Stimulated activated CD4-positive, alpha-beta T cell treated with anti-CD3 and anti-CD28 coated beads, Interleukin-2, amount 100 ng/mL, for 24 hours (primary cell): ENCODE measurements around the gene ARHGAP30.
A peak's percentile ranks its signal among the peaks of the same experiment; 100 is the strongest.
"Not testable (repeated sequence)": the region's sequence is repeated elsewhere in the genome, so short reads cannot be mapped to it uniquely, and the experiment has no call there.

Source experiments
- DNase-seq, 2 donors: peaks; one replicate each; pipeline ENCODE4 v3.0.0-alpha.2; 2020

ARHGAP30 gene

DNA sequence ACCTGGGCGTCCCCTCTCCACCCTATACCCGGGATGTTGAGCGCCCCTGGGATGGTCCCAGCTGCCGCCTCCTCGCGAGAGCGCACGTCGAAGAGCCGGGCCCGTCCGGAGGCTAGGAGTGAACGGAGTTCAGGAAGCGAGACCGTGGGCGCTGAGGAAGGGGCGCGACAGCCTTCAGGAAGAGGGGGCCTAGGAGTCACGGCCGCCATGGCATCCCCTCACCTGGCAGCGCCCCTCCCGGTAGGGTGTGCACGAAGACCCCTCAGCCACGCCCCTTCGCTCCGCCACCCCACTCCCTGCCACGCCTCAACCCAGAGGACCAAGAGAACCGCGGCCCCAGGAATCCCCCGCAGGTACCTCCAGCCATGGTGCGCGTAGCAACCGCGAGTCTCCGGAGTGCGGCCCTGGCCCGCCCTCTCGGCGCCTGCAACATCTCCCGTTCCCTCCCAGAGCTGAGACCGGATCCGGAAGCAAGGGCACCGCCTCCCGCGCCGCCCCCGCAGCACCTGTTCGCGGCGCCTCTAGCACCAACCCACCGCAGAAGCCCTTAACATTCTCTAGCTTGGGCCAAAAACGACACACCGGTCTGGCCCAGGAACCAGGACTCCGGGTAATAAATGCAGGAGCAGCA is 31.1 kb downstream of the ARHGAP30 start, which contains the start of gene TSTD1:
Gene TSTD1, minus strand, starts transcription at position 442 of the 631 bp plus-strand sequence. Its CDS starts 75 bp downstream, at position 367.
- DNase-seq, result peak; percentile 87 to 88

DNA sequence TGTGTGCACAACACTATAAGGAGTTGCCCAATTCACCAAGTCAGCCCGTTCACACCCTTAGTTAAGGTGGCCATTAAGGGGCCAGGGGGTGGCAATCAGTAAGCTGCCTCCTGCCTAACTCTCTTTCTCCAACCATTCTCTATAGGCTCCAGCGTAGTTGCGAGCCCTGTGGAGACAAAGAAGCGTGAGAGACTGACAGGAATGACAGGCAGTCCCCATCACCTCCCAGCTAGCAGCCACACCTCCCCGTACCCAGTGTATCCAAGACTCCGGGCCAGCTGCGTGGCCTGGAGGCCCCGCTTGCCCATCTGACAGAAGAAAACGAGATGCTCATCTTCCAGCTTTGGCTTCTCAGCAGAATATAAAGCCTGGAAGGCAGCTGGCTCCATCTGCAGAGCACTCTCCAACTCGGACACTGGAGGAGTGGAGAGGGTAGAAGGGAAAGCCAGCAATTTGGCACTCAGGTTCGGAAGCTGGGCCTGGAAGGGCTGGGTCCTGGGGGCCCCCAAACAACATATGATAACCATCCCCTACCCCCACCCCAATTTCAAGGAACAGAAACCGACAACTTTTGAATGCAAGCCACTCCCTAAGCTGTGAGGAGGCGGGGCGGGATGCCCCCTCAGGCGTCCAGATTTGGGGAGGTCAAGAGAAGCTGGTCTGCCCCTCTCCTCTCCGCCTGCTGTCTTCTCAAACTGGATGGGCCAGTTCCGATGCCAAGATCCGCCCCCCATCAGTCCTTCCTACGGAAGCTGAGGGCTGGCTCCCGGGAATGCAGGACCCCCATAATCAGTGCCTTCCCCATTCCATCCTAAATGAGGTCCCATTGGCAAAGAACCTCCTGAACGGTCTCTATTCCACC is 31.8 kb downstream of the ARHGAP30 start:
- DNase-seq, result no peak

GRCh38 chr1:161033751-161034150 is 35.9 kb downstream of the ARHGAP30 start:
- no peak for DNase-seq

DNA sequence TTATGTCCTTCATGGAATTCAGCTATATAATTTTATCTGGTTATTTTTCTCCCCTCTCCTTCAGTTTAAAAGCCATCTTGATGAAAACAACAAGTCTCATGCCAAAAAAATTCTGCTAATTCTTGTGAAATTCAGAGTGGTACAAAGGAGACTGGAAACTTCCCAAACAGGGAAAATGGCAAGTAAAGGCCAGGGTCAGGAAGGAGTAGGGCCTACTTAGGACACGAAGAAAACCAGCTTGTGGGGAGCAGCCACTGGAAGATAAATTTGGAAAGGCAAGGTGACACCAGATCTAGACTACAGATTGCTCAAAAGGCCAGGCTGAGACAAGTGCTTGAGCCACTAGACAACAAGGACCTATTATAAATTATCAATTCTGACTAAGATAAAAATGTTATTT is 37.3 kb downstream of the ARHGAP30 start:
- DNase-seq, result no peak

DNA sequence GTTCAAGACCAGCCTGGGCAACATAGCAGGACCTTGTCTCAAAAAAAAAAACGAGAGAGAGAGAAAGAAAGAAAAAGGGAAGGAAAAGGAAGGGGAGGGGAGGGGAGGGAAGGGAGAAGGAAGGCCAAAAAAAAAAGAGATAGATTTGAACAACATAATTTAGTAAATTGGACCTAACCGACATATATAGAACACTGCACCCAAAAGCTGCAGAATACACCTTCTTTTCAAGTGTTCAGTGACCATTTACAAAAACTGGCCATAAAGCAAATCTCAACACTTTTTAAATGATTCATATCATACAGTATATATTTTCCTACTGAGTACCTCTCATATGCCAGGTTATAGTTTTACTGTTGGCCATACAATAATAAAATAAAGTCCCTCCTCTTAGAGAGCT is 37.8 kb downstream of the ARHGAP30 start:
- DNase-seq, result no peak

DNA sequence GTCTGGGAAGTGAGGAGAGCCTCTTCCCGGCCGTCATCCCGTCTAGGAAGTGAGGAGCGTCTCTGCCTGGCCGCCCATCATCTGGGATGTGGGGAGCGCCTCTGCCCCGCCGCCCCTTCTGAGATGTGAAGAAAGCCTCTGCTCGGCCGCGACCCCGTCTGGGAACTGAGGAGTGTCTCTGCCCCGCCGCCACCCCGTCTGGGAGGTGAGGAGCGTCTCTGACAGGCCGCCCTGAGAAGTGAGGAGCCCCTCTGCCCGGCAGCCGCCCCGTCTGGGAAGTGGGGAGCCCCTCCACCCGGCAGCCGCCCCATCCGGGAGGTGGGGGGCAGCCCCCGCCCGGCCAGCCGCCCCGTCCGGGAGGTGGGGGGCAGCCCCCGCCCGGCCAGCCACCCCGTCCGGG is 40.2 kb downstream of the ARHGAP30 start:
- not testable (repeated sequence) for DNase-seq

- DNase-seq, result not testable (repeated sequence)
Measured at GRCh38 chr1:161026954-161027353, 42.7 kb downstream of the ARHGAP30 start.

GRCh38 chr1:161022432-161022831 is 47.3 kb downstream of the ARHGAP30 start:
- DNase-seq, result not testable (repeated sequence)

DNA sequence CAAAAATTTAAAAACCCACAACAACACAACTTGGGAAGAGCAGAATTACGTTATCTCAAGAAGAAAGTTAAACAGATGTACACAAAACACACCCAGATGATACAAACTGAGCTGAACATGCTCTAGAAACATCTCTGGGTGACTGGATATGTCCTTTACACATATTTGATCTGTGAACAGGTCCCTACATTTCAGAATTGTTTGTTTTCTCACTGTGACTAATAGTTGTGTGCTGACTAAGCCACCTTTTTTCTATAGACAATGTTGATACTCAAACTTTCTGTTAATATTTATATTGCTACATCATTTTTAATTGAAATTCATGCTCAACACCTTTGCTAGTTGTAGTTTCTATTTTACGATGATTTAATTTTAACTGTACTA is 47.7 kb downstream of the ARHGAP30 start:
- no peak for DNase-seq

GRCh38 chr1:161021165-161021969 is 48.3 kb downstream of the ARHGAP30 start:
- DNase-seq, result peak; percentile 82 to 86

DNA sequence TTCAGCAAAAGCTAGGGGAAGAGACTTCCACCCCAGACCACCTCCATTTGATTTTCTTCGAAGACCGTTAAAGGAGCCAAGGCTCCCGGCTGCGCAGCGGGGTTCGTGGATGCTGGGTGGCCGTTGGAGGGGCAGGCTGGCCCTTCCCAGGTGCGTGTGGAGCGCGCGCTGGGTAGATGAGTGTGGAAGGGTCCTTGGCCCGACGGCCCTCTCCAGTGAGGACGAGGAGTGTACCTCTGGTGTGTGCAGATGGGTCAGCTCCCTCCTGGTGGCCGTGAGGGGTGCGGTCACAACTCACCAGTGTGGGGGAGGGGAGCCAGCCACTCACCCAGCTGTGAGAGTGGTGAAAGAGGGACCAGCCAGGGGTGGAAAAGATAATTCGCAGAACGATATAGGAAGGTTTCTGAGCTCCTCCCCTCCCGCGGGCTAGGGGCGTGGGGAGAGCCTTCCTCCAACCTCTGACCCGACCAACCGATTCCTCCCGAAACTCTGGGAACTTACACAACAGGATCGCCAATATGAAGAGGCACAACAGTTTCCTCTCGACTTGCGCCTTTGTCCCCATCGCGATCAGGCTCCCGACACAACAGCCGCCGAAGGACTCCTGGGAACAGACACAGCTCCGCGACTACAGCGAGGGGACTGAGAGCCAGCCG is 49.1 kb downstream of the ARHGAP30 start, which contains the start of gene F11R:
Gene F11R, minus strand, starts transcription at position 644 of the 656 bp plus-strand sequence. Its CDS starts 79 bp downstream, at position 565.
- DNase-seq, result peak in 1 of 2 donors; percentile 30

DNA sequence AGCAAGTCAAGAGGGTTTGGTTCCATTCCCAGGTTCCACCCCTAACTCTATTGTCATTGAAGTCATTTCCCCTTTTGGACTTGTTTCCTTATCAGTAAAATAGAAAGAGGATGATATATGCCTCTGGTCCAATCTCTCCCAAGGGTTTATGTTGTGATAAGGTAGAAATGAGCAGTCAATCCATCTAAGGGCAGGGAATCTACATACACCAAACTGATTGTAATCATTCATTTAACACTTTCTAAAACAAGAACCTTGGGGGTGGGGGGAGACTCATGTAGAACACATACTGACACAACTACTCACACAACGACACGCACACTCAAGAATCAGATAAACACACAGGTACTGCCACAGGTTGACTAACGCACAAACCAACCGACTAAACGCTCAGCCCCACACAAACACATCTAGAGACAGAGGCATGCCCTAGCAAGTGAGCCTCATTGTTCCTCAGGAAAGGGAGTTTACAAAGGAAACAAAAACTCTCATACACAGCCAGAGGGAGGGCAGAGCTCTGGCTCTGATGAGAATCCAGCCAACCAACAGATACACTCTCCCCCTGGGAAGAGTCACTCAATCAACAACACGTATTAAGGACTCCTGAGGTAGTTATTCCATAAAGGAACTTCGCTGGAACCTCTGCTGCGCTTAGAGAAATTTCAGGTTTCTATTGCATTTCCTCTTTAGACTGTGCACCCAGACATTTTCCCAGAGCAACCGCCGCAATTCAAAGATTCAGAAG is 49.8 kb downstream of the ARHGAP30 start:
- DNase-seq, result no peak

- DNase-seq, result not testable (repeated sequence)
Measured at GRCh38 chr1:161019111-161019660, 50.5 kb downstream of the ARHGAP30 start.

GRCh38 chr1:161018631-161018930 is 51.1 kb downstream of the ARHGAP30 start:
- DNase-seq, result no peak

DNA sequence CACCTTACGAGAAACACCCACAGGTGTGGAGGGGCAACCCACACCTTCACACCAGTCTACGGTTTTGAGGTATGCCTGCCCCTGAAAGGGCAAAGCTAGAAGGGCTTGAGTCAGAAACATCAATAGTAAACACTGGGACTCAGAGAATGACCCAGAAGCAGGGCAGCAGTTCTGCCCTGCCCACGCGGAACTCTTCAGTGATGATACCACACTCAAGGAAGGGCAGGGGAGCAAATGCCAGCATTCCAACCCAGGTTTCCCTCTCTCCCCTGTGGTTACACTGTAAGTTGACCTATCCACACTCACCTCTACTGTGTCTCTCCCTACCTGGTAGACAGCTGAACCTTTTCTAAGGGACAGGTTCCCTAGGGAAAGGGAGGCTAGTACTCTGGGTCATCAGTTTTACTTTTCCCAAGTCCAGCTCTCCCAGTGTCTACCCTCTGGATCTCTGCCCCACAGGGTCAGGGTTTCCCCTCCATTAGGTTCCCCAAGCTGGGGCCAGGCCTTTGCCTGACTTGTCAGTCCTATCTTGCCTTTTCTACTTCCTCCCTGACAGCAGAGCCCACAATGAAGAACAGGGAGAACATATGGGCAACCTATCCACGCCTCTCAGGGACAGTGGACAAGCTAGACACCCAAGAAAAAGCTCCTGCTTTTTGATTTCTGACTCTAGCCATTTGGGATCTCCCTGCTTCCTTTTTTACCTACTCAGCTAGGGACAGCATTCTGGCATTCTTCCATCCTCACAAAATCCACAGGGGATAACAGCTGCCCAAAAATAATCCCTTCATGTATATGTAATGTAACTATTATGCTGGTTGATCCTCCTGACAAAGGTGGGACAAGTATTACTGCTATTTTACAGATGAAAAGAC is 51.7 kb downstream of the ARHGAP30 start:
- no peak for DNase-seq

DNA sequence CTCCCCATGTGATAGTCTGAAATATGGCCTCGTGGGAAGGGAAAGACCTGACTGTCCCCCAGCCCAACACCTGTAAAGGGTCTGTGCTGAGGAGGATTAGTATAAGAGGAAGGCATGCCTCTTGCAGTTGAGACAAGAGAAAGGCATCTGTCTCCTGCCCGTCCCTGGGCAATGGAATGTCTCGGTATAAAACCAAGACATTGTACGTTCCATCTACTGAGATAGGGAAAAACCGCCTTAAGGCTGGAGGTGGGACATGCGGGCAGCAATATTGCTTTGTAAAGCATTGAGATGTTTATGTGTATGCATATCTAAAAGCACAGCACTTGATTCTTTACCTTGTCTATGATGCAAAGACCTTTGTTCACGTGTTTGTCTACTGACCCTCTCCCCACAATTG is 52.5 kb downstream of the ARHGAP30 start:
- DNase-seq, result not testable (repeated sequence)

DNA sequence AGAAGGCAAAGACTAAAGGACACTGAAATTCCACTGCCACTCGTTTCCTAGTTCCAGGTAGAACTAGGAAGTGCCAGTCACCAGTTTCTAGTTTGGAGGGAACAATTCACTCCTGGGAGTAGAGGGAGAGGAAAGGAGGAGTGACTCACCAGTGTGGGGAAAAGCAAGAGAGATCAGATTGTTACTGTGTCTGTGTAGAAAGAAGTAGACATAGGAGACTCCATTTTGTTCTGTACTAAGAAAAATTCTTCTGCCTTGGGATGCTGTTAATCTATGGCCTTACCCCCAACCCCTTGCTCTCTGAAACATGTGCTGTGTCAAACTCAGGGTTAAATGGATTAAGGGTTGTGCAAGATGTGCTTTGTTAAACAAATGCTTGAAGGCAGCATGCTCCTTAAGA is 53.0 kb downstream of the ARHGAP30 start:
- DNase-seq, result not testable (repeated sequence)

DNA sequence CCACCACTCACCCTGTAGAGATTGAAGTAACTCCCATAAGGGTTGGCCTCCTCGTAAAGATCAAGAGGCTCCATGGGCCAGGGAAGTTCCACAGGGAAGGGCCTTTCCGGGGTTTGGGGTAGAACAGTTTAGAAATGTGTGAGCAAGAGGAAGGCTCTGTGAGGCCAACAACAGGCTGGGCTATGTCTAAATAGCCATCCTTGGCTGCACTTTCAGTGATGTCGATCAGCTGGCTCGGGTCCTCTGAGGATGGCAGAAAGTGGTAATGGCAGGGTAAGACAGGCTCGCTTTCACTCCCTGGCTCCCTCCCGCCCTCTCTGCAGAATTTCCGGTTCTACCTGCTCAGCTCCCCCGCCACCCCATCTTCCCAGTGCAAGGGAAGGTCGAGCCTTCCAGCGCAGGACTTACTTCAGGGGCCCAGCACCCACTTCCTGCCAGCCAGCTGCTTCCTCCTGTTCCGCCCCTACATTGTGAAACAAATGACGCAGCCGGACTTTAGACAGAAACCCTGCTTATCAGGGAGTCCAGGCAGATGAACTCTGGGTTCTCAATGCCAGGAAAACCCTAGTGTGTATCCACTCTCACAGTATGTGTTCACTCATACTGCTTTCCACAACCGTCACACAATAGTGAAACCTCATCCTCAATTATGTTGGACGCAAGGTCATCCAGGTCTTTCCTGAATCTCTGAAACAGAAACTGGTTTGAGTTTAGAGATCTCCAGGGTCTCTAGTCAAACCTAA is 56.0 kb downstream of the ARHGAP30 start:
- DNase-seq, result peak; percentile 62 to 74

- DNase-seq, result no peak
Measured at GRCh38 chr1:161013131-161013487, 56.6 kb downstream of the ARHGAP30 start.

- DNase-seq, result no peak
Measured at GRCh38 chr1:161012420-161012819, 57.3 kb downstream of the ARHGAP30 start.
